ENCODE measurements around the gene ABCB9.

The ABCB9 gene

GRCh38 chr12:122988036-122988435 is 21.8 kb upstream of the ABCB9 start:
- Mint-ChIP-seq H3K9me3 (no peaks in the 10 kb centered on the region), H3K27ac (no peak overlapping the region), H3K4me3 (no peak overlapping the region), H3K4me1 (peaks cover 14% of the 10 kb centered on the region), H3K27me3 (no peaks in the 10 kb centered on the region), H3K36me3 (peaks cover 3% of the 10 kb centered on the region)

GRCh38 chr12:122987086-122987951 is 21.1 kb upstream of the ABCB9 start:
- Mint-ChIP-seq H3K4me3 (no peak overlapping the region), H3K27ac (no peak overlapping the region), H3K4me1 (peaks cover 21% of the 10 kb centered on the region), H3K27me3 (no peaks in the 10 kb centered on the region), H3K36me3 (peaks cover 1% of the 10 kb centered on the region), H3K9me3 (no peaks in the 10 kb centered on the region)

DNA sequence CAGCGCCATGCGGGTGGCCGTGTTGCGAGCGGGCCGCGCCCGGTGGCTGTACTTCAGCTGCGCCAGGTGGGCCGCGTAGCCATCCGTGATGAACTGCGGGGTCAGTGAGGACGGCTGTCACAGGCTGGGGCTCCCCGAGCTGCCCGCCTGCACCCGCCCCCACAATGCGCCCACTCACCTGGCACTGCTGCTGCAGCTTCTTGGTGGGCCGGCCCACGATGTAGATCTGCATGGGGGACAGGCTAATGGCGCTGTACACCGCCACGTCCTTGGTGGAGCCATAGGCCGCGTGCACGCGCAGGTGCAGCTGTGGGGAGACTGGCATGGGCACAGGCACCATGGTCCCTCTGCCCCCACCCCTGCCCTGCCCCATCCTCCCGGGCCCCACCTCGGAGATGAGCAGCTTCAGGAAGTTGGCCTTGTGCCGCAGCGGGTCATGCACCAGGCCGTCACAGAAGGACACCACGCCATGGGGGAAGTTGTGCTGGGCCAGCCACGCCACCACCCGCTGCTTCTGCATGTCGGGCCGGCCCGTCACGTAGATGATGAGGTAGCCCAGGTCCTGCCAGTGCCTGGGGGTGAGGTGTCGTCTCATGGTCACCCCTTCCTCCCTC is 20.1 kb upstream of the ABCB9 start:
- Mint-ChIP-seq H3K27ac (no peak overlapping the region), H3K27me3 (no peaks in the 10 kb centered on the region), H3K4me3 (no peak overlapping the region), H3K4me1 (peaks cover 30% of the 10 kb centered on the region), H3K9me3 (no peaks in the 10 kb centered on the region), H3K36me3 (peaks cover 3% of the 10 kb centered on the region)

GRCh38 chr12:122985338-122986257 is 19.3 kb upstream of the ABCB9 start:
- no peaks in the 10 kb centered on the region for H3K27me3 Mint-ChIP-seq
- H3K36me3 Mint-ChIP-seq: peaks cover 3% of the 10 kb centered on the region
- no peak overlapping the region for H3K27ac Mint-ChIP-seq
- H3K4me3 Mint-ChIP-seq: no peak overlapping the region
- peaks cover 31% of the 10 kb centered on the region for H3K4me1 Mint-ChIP-seq
- H3K9me3 Mint-ChIP-seq: no peaks in the 10 kb centered on the region

- Mint-ChIP-seq H3K9me3 (no peaks in the 10 kb centered on the region), H3K27me3 (no peaks in the 10 kb centered on the region), H3K27ac (peak overlapping the region; percentile 30), H3K4me3 (no peak overlapping the region), H3K36me3 (peaks cover 3% of the 10 kb centered on the region), H3K4me1 (peaks cover 35% of the 10 kb centered on the region)
These were observed 18.5 kb upstream of the ABCB9 start for GRCh38 chr12:122984612-122985337.

DNA sequence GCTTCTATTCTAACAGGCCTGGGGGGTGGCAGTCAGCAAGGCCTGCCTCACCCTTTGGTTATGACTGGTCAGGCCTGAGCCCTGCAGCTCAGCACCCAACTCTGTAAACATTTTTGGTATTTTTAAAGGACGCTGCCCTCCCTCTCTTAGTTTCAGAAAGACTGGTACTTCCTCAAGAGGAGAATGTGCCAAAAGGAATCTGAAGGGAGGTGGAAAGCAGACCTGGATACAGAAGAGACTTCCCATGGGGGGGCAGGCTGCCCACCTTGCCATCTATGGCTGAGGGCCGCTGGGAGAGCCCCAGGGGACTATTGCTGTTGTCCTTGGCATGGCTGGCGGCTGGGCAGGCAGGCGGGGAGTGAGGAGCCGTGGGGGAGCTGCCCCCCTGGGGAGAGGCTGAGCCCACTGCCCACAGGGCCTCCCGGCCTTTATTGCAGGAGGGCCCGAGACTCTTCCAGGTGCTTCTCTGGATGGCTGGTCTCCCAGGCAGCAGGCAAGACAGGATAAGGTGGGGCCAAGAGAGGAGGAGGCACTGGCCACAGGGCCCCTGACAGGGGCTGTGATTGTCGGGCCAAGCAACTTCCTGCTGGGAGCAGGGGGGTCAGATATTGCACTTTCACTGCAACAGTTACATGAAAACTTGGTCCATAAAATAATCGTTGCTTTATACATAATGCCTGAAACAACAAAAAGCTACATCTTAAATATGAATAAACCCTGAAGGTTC is 17.7 kb upstream of the ABCB9 start:
- H3K4me3 Mint-ChIP-seq: peak overlapping the region; percentile 36
- no peaks in the 10 kb centered on the region for H3K9me3 Mint-ChIP-seq
- no peaks in the 10 kb centered on the region for H3K27me3 Mint-ChIP-seq
- H3K4me1 Mint-ChIP-seq: peaks cover 41% of the 10 kb centered on the region
- peaks cover 3% of the 10 kb centered on the region for H3K36me3 Mint-ChIP-seq
- H3K27ac Mint-ChIP-seq: peak overlapping the region; percentile 30

GRCh38 chr12:122982963-122983788 is 16.9 kb upstream of the ABCB9 start:
- H3K27ac Mint-ChIP-seq: peak overlapping the region; percentile 91
- peaks cover 43% of the 10 kb centered on the region for H3K4me1 Mint-ChIP-seq
- H3K36me3 Mint-ChIP-seq: peaks cover 3% of the 10 kb centered on the region
- H3K27me3 Mint-ChIP-seq: no peaks in the 10 kb centered on the region
- H3K9me3 Mint-ChIP-seq: no peaks in the 10 kb centered on the region
- H3K4me3 Mint-ChIP-seq: peak overlapping the region; percentile 92

- Mint-ChIP-seq H3K4me1 (peaks cover 49% of the 10 kb centered on the region), H3K4me3 (peak overlapping the region; percentile 92), H3K36me3 (peaks cover 3% of the 10 kb centered on the region), H3K9me3 (no peaks in the 10 kb centered on the region), H3K27ac (peak overlapping the region; percentile 46), H3K27me3 (no peaks in the 10 kb centered on the region)
These were observed 16.2 kb upstream of the ABCB9 start for GRCh38 chr12:122982477-122982815.

DNA sequence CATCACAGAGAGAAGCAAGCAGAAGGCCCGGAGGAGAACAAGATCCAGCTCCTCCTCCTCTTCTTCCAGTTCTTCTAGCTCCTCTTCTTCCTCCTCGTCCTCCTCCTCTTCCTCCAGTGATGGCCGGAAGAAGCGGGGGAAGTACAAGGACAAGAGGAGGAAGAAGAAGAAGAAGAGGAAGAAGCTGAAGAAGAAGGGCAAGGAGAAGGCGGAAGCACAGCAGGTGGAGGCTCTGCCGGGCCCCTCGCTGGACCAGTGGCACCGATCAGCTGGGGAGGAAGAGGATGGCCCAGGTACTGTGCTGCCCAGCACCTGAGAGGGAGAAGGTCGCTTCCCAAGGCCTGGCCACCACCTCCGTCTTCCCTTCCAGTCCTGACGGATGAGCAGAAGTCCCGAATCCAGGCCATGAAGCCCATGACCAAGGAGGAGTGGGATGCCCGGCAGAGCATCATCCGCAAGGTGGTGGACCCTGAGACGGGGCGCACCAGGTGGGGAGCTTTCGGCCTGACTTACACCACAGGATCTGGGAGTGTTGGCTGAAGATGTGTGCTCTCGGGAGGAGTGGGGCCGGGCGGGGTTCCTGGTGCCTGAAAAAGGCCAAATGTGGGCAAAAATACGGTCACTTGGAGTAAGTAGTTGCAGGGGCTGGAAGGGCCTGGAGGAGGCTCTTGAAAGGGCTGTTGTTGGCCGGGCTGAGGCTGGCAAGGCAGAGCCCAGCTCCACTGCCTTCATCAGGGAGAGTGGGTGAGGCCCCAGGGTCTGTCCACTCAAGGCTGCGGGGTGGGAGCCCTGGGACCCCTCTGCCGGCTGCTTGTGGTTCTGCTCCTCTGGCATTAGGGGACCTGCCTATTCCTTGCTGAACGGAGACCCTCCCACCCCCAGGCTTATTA is 15.6 kb upstream of the ABCB9 start:
- Mint-ChIP-seq H3K4me1 (peaks cover 54% of the 10 kb centered on the region), H3K4me3 (peak overlapping the region; percentile 92), H3K27me3 (no peaks in the 10 kb centered on the region), H3K27ac (peak overlapping the region; percentile 86), H3K9me3 (no peaks in the 10 kb centered on the region), H3K36me3 (peaks cover 3% of the 10 kb centered on the region)

- Mint-ChIP-seq H3K4me1 (peaks cover 62% of the 10 kb centered on the region), H3K4me3 (peak overlapping the region; percentile 92), H3K36me3 (peaks cover 3% of the 10 kb centered on the region), H3K27me3 (no peaks in the 10 kb centered on the region), H3K27ac (peak overlapping the region; percentile 86), H3K9me3 (no peaks in the 10 kb centered on the region)
These were observed 14.8 kb upstream of the ABCB9 start for GRCh38 chr12:122981036-122981471.

GRCh38 chr12:122980183-122981035 is 14.1 kb upstream of the ABCB9 start, which contains the start of gene ARL6IP4:
TSS of gene ARL6IP4 (plus strand) at chr12:122980681. CDS start at chr12:122981140, 459 bp downstream.
- H3K4me1 Mint-ChIP-seq: peaks cover 64% of the 10 kb centered on the region

DNA sequence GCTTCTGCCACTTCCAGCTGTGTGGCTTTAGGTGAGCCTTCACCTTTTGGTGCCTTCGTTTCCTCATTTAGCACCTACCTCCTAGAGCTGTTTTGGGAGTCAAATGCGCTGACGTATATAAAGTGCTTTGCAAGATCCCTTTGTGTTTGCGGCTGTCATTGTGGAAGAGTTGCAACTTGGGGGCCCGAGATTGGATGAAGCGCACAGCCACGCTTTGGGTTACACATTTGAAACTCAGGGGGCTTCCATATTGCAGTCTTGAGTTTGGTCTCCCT is 13.6 kb upstream of the ABCB9 start:
- Mint-ChIP-seq H3K27me3 (no peaks in the 10 kb centered on the region), H3K9me3 (no peaks in the 10 kb centered on the region), H3K36me3 (peaks cover 1% of the 10 kb centered on the region), H3K4me1 (peaks cover 64% of the 10 kb centered on the region), H3K4me3 (peak overlapping the region; percentile 92), H3K27ac (peak overlapping the region; percentile 86)

More at GRCh38 chr12:122980183-122981035, 14.1 kb upstream of the ABCB9 start, which contains the start of gene ARL6IP4:
- Mint-ChIP-seq H3K9me3 (no peaks in the 10 kb centered on the region), H3K4me3 (peak within 1 kb of the TSS; percentile 92), H3K27me3 (no peaks in the 10 kb centered on the region), H3K27ac (peak within 1 kb of the TSS; percentile 86), H3K36me3 (peaks cover 3% of the 10 kb centered on the region)
